Neural crest cell (in vitro differentiated cells): Measurements from ENCODE around the gene STXBP2. TPM values are rescaled to one million over a fixed set of nuclear protein-coding genes. Genes with fewer than 3 reads are reported as not detected.
"Not testable (repeated sequence)": the region's sequence is repeated elsewhere in the genome, so short reads cannot be mapped to it uniquely, and the experiment has no call there.

Source experiments
- DNase-seq: peaks from one replicate; pipeline ENCODE4 v3.0.0; 2021; ENCODE audit warnings: low read depth, mixed read lengths, low spot score
- H3K27ac Mint-ChIP-seq: one replicate; pipeline ENCODE4 v1.8.0; 2021; ENCODE audit warnings: mild to moderate bottlenecking, mixed read lengths; ENCODE audit not compliant: unreplicated experiment
- H3K27me3 Mint-ChIP-seq: 2 replicates; pipeline ENCODE4 v1.8.0; 2021; ENCODE audit warnings: low read depth, mild to moderate bottlenecking, mixed read lengths
- H3K36me3 Mint-ChIP-seq: 2 replicates; pipeline ENCODE4 v1.8.0; 2021; ENCODE audit warnings: low read depth, mild to moderate bottlenecking, mixed read lengths
- H3K4me1 Mint-ChIP-seq: 2 replicates; pipeline ENCODE4 v1.8.0; 2021; ENCODE audit warnings: mixed read lengths
- H3K4me3 Mint-ChIP-seq: one replicate; pipeline ENCODE4 v1.8.0; 2021; ENCODE audit warnings: mild to moderate bottlenecking, mixed read lengths
- H3K9me3 Mint-ChIP-seq: 2 replicates; pipeline ENCODE4 v1.8.0; 2021; ENCODE audit warnings: mixed read lengths
- CTCF ChIP-seq: fragments of 200-600 bp; sonication (generic); conservative IDR thresholded peaks from 2 replicates; pipeline ENCODE4 v1.5.0; 2021; ENCODE audit warnings: antibody characterized with exemption, mild to moderate bottlenecking
- total RNA-seq: library from RNA; stranded (reverse); gene quantifications from 2 replicates; pipeline ENCODE4 v1.2.1, GENCODE V29; 2021

STXBP2 gene
- total RNA-seq, 1 donor from 2014 or later, result 4.6 TPM

DNA sequence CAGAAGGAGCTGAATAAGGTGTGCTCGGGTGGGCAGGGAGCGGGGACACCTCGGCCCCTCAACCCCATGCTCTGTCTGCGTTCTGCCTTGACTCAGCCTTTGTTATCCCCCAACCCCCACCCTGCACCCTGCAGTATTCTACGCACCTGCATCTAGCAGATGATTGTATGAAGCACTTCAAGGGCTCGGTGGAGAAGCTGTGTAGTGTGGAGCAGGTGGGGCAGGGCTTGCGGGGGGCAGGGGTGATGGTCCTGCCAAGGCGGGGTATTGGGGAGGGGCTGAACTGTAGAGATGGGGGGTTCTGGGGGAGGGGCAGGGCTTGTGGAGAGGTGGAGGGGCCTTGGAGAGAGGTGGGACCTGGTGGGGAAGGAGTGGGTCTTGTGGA, 6.1 kb downstream of the STXBP2 start:
- no peak overlapping the region for H3K4me3 Mint-ChIP-seq
- no peak for DNase-seq
- H3K9me3 Mint-ChIP-seq, result peaks cover 7% of the 10 kb centered on the region
- TF ChIP-seq CTCF, result no peak
- no peaks in the 10 kb centered on the region for H3K4me1 Mint-ChIP-seq
- peaks cover 30% of the 10 kb centered on the region for H3K27me3 Mint-ChIP-seq
- no peak overlapping the region for H3K27ac Mint-ChIP-seq
- H3K36me3 Mint-ChIP-seq, result no peaks in the 10 kb centered on the region

- not testable (repeated sequence) for H3K36me3 Mint-ChIP-seq, H3K4me3 Mint-ChIP-seq, DNase-seq, H3K4me1 Mint-ChIP-seq, H3K27ac Mint-ChIP-seq, H3K9me3 Mint-ChIP-seq
- peaks cover 21% of the 10 kb centered on the region for H3K27me3 Mint-ChIP-seq
Observed at GRCh38 chr19:7643629-7644549, 7.0 kb downstream of the STXBP2 start.

- Mint-ChIP-seq H3K36me3 (no peaks in the 10 kb centered on the region), H3K9me3 (peaks cover 7% of the 10 kb centered on the region), H3K27me3 (peaks cover 18% of the 10 kb centered on the region), H3K27ac (no peak overlapping the region), H3K4me3 (no peak overlapping the region), H3K4me1 (no peaks in the 10 kb centered on the region)
- DNase-seq, result no peak
- no peak for TF ChIP-seq CTCF
Observed at GRCh38 chr19:7644550-7644877, 7.6 kb downstream of the STXBP2 start.

- H3K27me3 Mint-ChIP-seq, result peaks cover 15% of the 10 kb centered on the region
- no peak overlapping the region for H3K4me3 Mint-ChIP-seq
- H3K4me1 Mint-ChIP-seq, result no peaks in the 10 kb centered on the region
- H3K9me3 Mint-ChIP-seq, result peaks cover 2% of the 10 kb centered on the region
- no peak overlapping the region for H3K27ac Mint-ChIP-seq
- H3K36me3 Mint-ChIP-seq, result no peaks in the 10 kb centered on the region
- no peak for DNase-seq
- no peak for TF ChIP-seq CTCF
Observed at GRCh38 chr19:7645163-7645562, 8.3 kb downstream of the STXBP2 start.

- no peak overlapping the region for H3K27ac Mint-ChIP-seq
Observed at GRCh38 chr19:7645656-7646425, 8.9 kb downstream of the STXBP2 start.

More at GRCh38 chr19:7645656-7646425, 8.9 kb downstream of the STXBP2 start:
- no peak for TF ChIP-seq CTCF
- H3K4me3 Mint-ChIP-seq, result peak overlapping the region; percentile 8
- no peaks in the 10 kb centered on the region for H3K4me1 Mint-ChIP-seq
- no peaks in the 10 kb centered on the region for H3K9me3 Mint-ChIP-seq
- DNase-seq, result no peak
- no peaks in the 10 kb centered on the region for H3K36me3 Mint-ChIP-seq
- peaks cover 17% of the 10 kb centered on the region for H3K27me3 Mint-ChIP-seq
